Vagina (tissue), 2 donors: ENCODE results near the gene PALM2AKAP2.

Experiments used
- CTCF ChIP-seq, 3 experiments: fragments of 450-650 bp in 2 of 3; fragments of 200-600 bp in 1 of 3; sonication (generic) in 1 of 3; IDR thresholded peaks; one replicate each; pipeline ENCODE4 v1.5.1; 2017 to 2019; ENCODE audit warnings: antibody characterized with exemption in 3 of 3, mild to moderate bottlenecking in 2 of 3, moderate library complexity in 2 of 3
- POLR2A ChIP-seq, 2 donors: fragments of 450-650 bp; IDR thresholded peaks; one replicate each; pipeline ENCODE4 v1.6.1; 2017; ENCODE audit warnings: antibody characterized with exemption in 2 of 2, mild to moderate bottlenecking in 2 of 2, moderate library complexity in 2 of 2

DNA sequence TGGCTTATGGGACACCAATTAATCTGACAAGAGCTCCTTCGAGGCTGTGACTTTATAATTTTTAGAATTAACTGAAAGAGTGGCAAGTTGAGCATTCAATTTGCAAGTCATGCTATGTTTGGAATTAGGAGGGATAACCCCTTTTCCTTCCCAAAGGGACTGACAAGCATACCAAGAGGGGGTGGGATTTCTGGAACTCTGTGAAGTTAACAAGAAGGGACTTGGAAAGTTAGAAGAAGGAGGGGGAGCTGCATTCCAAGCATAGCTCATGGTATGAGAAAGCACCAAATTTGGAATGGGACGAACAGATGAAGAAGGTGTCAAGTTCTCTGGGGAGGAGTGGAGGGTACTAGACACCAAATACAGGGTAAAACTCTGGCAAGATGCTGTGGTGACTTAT, 8.9 kb upstream of the PALM2AKAP2 start:
- TF ChIP-seq CTCF (IDR thresholded peaks at IDR 0.05) (no peak), POLR2A (IDR thresholded peaks at IDR 0.05) (no peak)
